H9 (cell line): ENCODE measurements around the gene DYRK1B. TPM values are rescaled to one million over a fixed set of nuclear protein-coding genes. Genes with fewer than 3 reads are reported as not detected.

ENCODE experiments used
- DNase-seq: peaks from one replicate; pipeline ENCODE4 v3.0.0-alpha.2; 2017
- H2AFZ ChIP-seq: one replicate; pipeline ENCODE4 v1.6.1; 2013; ENCODE audit warnings: mild to moderate bottlenecking, low read length, control low read depth, moderate library complexity
- H2AK5ac ChIP-seq: 2 replicates; pipeline ENCODE4 v1.6.1; 2013; ENCODE audit warnings: low read length, control low read depth, mixed read lengths; ENCODE audit not compliant: insufficient read length
- H2BK120ac ChIP-seq: one replicate; pipeline ENCODE4 v1.6.1; 2013; ENCODE audit warnings: low read depth, mild to moderate bottlenecking, low read length, control low read depth, inconsistent platforms; ENCODE audit not compliant: poor library complexity, severe bottlenecking
- H2BK12ac ChIP-seq: 2 replicates; pipeline ENCODE4 v1.6.1; 2013; ENCODE audit warnings: low read length, control low read depth, mixed read lengths, low read depth; ENCODE audit not compliant: insufficient read length
- H2BK15ac ChIP-seq: 2 replicates; pipeline ENCODE4 v1.6.1; 2013; ENCODE audit warnings: low read depth, low read length, control low read depth
- H2BK20ac ChIP-seq: one replicate; pipeline ENCODE4 v1.6.1; 2013; ENCODE audit warnings: low read depth, mild to moderate bottlenecking, low read length, control low read depth, inconsistent platforms; ENCODE audit not compliant: poor library complexity, severe bottlenecking
- H2BK5ac ChIP-seq: 2 replicates; pipeline ENCODE4 v1.6.1; 2013; ENCODE audit warnings: low read length, control low read depth, mixed read lengths; ENCODE audit not compliant: insufficient read length
- H3K14ac ChIP-seq: 2 replicates; pipeline ENCODE4 v1.6.1; 2013; ENCODE audit warnings: low read length, control low read depth; ENCODE audit not compliant: insufficient read depth
- H3K18ac ChIP-seq: 2 replicates; pipeline ENCODE4 v1.6.1; 2013; ENCODE audit warnings: low read depth, mild to moderate bottlenecking, mixed read lengths, low read length, control low read depth; ENCODE audit not compliant: insufficient read length
- H3K23ac ChIP-seq: 2 replicates; pipeline ENCODE4 v1.6.1; 2013; ENCODE audit warnings: low read length, control low read depth, mixed read lengths, low read depth; ENCODE audit not compliant: insufficient read length
- H3K23me2 ChIP-seq: 2 replicates; pipeline ENCODE4 v1.6.1; 2013; ENCODE audit warnings: low read depth, mild to moderate bottlenecking, mixed read lengths, low read length, control low read depth; ENCODE audit not compliant: insufficient read length, poor library complexity, severe bottlenecking
- H3K27ac ChIP-seq: 2 replicates; pipeline ENCODE4 v1.5.1; 2013; ENCODE audit warnings: low read length, control low read depth, mixed read lengths, low read depth; ENCODE audit not compliant: insufficient read length
- H3K27me3 ChIP-seq: 2 replicates; pipeline ENCODE4 v1.6.1; 2013; ENCODE audit warnings: low read length, control low read depth, inconsistent platforms; ENCODE audit not compliant: insufficient read depth
- H3K4ac ChIP-seq: 2 replicates; pipeline ENCODE4 v1.6.1; 2013; ENCODE audit warnings: low read depth, mild to moderate bottlenecking, control low read depth, inconsistent platforms, low read length, moderate library complexity
- H3K4me1 ChIP-seq: 2 replicates; pipeline ENCODE4 v1.6.1; 2013; ENCODE audit warnings: low read length, control low read depth, inconsistent platforms; ENCODE audit not compliant: insufficient read depth
- H3K4me2 ChIP-seq: 2 replicates; pipeline ENCODE4 v1.6.1; 2013; ENCODE audit warnings: low read length, control low read depth, mixed read lengths; ENCODE audit not compliant: insufficient read length, insufficient read depth
- H3K56ac ChIP-seq: 2 replicates; pipeline ENCODE4 v1.6.1; 2013; ENCODE audit warnings: low read depth, mild to moderate bottlenecking, mixed read lengths, low read length, control low read depth; ENCODE audit not compliant: insufficient read length
- H3K79me1 ChIP-seq: 2 replicates; pipeline ENCODE4 v1.6.1; 2013; ENCODE audit warnings: low read depth, mild to moderate bottlenecking, moderate library complexity, low read length, control low read depth, inconsistent platforms; ENCODE audit not compliant: insufficient read depth, poor library complexity, severe bottlenecking
- H3K79me2 ChIP-seq: 2 replicates; pipeline ENCODE4 v1.6.1; 2013; ENCODE audit warnings: low read length, control low read depth, inconsistent platforms; ENCODE audit not compliant: insufficient read depth
- H3K9ac ChIP-seq: 2 replicates; pipeline ENCODE4 v1.6.1; 2013; ENCODE audit warnings: low read length, control low read depth, mixed read lengths; ENCODE audit not compliant: insufficient read length; ENCODE audit errors: extremely low read depth
- H3K9me3 ChIP-seq: one replicate; pipeline ENCODE4 v1.6.1; 2013; ENCODE audit warnings: low read depth, low read length, inconsistent platforms; ENCODE audit not compliant: control insufficient read depth
- H3T11ph ChIP-seq: one replicate; pipeline ENCODE4 v1.6.1; 2013; ENCODE audit warnings: mild to moderate bottlenecking, low read length, control low read depth, inconsistent platforms
- H4K20me1 ChIP-seq: one replicate; pipeline ENCODE4 v1.6.1; 2013; ENCODE audit not compliant: control insufficient read depth, insufficient read length, insufficient read depth
- H4K5ac ChIP-seq: 2 replicates; pipeline ENCODE4 v1.6.1; 2013; ENCODE audit warnings: low read depth, mild to moderate bottlenecking, mixed read lengths, low read length, control low read depth; ENCODE audit not compliant: insufficient read length
- H4K8ac ChIP-seq: replicated peaks from 2 replicates; pipeline ENCODE4 v1.6.1; 2013; ENCODE audit warnings: low read length, control low read depth, mixed read lengths, low read depth; ENCODE audit not compliant: insufficient read length
- H4K91ac ChIP-seq: 2 replicates; pipeline ENCODE4 v1.6.1; 2013; ENCODE audit warnings: low read depth, mild to moderate bottlenecking, moderate library complexity, mixed read lengths, low read length, control low read depth; ENCODE audit not compliant: insufficient read length
- H3K27ac Mint-ChIP-seq, 3 experiments: 2 replicates in 2 of 3; 3 replicates in 1 of 3; pipeline ENCODE4 v1.8.0; 2020 to 2021; ENCODE audit warnings: mixed read lengths in 3 of 3, mild to moderate bottlenecking in 1 of 3, moderate library complexity in 1 of 3
- H3K27me3 Mint-ChIP-seq: 2 replicates; pipeline ENCODE4 v1.8.0; 2021; ENCODE audit warnings: low read depth, mild to moderate bottlenecking, moderate library complexity, mixed read lengths
- H3K36me3 Mint-ChIP-seq, 3 experiments: 2 replicates in 2 of 3; 3 replicates in 1 of 3; pipeline ENCODE4 v1.8.0; 2020 to 2021; ENCODE audit warnings: low read depth in 3 of 3, mixed read lengths in 3 of 3; ENCODE audit not compliant: insufficient read depth in 1 of 3
- H3K4me1 Mint-ChIP-seq, 2 experiments: 2 replicates each; pipeline ENCODE4 v1.8.0; 2020; ENCODE audit warnings: mixed read lengths in 2 of 2
- H3K4me3 Mint-ChIP-seq, 2 experiments: 2 replicates in 1 of 2; 3 replicates in 1 of 2; pipeline ENCODE4 v1.8.0; 2020 to 2021; ENCODE audit warnings: mild to moderate bottlenecking in 2 of 2, mixed read lengths in 2 of 2, moderate library complexity in 1 of 2
- H3K9me3 Mint-ChIP-seq, 2 experiments: 2 replicates in 1 of 2; 3 replicates in 1 of 2; pipeline ENCODE4 v1.8.0; 2020; ENCODE audit warnings: mild to moderate bottlenecking in 2 of 2, mixed read lengths in 2 of 2, moderate library complexity in 1 of 2
- WGBS: extraction: QIAGEN DNeasy Blood & Tissue Kit; methylation state at CpG from one replicate; pipeline ENCODE4 v1.1.7; 2013; ENCODE audit warnings: missing lambda C conversion rate, low lambda C conversion rate, mixed read lengths; ENCODE audit not compliant: insufficient read length; ENCODE audit errors: extremely low coverage; 5-methylcytosine and 5-hydroxymethylcytosine counted together
- total RNA-seq: library from RNA; stranded (reverse); gene quantifications from 2 replicates; pipeline ENCODE4 v1.2.1, GENCODE V29; 2021
- TF ChIP-seq, protein P1 (sequence below): fragments of 200-600 bp; sonication (generic); conservative IDR thresholded peaks from 3 replicates; pipeline ENCODE4 v1.8.0; 2021; ENCODE audit warnings: antibody characterized with exemption, mild to moderate bottlenecking

Gene DYRK1B
- total RNA-seq, 1 experiment from 2014 or later: 14.3 TPM

DNA sequence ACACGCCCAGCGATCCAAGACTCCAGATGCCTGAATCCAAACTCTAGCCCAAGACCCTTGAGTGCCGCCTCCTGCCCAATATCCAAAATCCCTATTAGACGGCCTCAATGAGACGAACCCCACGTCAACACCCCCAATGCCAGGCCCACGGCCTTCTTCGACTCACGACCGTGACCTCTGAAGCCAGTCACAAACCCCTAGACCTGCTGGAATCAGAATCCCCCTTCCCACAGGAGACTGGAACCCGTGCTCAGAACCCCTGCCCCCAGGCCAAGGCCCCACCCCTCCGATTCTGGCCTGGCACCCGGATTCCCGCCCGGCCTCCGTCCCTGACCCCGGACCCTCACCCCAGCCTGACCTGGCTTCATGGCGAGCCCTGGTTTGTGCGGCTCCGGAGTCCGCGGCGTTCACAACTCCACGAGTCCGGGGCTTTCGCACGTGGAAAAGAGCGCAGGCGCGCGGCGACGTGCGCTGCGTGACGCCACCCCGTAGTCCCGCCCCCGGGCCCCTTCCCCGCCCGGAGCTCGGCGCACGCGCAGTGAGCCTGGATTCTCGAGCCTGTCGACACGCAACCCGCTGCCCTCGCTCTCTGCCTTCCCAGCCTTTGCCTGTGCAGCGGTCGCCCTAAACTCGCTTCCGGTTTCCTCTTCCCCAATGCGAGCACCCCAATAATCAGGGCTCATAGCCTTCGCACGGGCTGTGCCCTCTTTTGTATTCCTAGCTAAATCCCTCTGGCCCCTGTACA, 12.1 kb upstream of the DYRK1B start, which contains the start of gene FBL:
Gene FBL (minus strand): TSS at position 447 of the 745 bp plus-strand sequence. CDS start 79 bp downstream, at position 368.
- TF ChIP-seq, protein P1, sequence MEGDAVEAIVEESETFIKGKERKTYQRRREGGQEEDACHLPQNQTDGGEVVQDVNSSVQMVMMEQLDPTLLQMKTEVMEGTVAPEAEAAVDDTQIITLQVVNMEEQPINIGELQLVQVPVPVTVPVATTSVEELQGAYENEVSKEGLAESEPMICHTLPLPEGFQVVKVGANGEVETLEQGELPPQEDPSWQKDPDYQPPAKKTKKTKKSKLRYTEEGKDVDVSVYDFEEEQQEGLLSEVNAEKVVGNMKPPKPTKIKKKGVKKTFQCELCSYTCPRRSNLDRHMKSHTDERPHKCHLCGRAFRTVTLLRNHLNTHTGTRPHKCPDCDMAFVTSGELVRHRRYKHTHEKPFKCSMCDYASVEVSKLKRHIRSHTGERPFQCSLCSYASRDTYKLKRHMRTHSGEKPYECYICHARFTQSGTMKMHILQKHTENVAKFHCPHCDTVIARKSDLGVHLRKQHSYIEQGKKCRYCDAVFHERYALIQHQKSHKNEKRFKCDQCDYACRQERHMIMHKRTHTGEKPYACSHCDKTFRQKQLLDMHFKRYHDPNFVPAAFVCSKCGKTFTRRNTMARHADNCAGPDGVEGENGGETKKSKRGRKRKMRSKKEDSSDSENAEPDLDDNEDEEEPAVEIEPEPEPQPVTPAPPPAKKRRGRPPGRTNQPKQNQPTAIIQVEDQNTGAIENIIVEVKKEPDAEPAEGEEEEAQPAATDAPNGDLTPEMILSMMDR: no peak

More for the DNA sequence above, 12.1 kb upstream of the DYRK1B start, which contains the start of gene FBL:
- Histone ChIP-seq H3K23me2 (peaks cover 14% of the 10 kb centered on the region), H2BK15ac (no peak within 1 kb of the TSS), H3T11ph (no peak within 1 kb of the TSS), H2BK20ac (no peak within 1 kb of the TSS), H4K8ac (no peak within 1 kb of the TSS), H4K91ac (no peak within 1 kb of the TSS), H2BK12ac (no peak within 1 kb of the TSS), H4K5ac (no peak within 1 kb of the TSS), H3K79me1 (peaks cover 4% of the 10 kb centered on the region), H2AK5ac (no peak within 1 kb of the TSS), H3K4me1 (peaks cover 7% of the 10 kb centered on the region), H2BK5ac (peak within 1 kb of the TSS; percentile 36), H3K27me3 (no peaks in the 10 kb centered on the region), H3K18ac (peak within 1 kb of the TSS; percentile 85), H3K79me2 (peaks cover 42% of the 10 kb centered on the region), H4K20me1 (no peaks in the 10 kb centered on the region), H2AFZ (no peak within 1 kb of the TSS), H3K4me2 (peak within 1 kb of the TSS; percentile 82), H3K9ac (peak within 1 kb of the TSS; percentile 81), H3K56ac (no peak within 1 kb of the TSS), H3K9me3 (no peaks in the 10 kb centered on the region), H2BK120ac (no peak within 1 kb of the TSS), H3K4ac (no peak within 1 kb of the TSS), H3K27ac (no peak within 1 kb of the TSS), H3K14ac (peak within 1 kb of the TSS; percentile 82), H3K23ac (no peak within 1 kb of the TSS)
- WGBS: no CpG with 5 or more reads among the region's 57 CpGs
- Mint-ChIP-seq H3K27ac (peak within 1 kb of the TSS; percentile 97 to 98 (median 98)), H3K9me3 (no peaks in the 10 kb centered on the region), H3K4me1 (peaks cover 47 to 49% of the 10 kb centered on the region in 2 experiments), H3K27me3 (peaks cover 5% of the 10 kb centered on the region; the same call in 1 of the 2 replicates), H3K36me3 (peaks cover 0 to 9% (median 8%) of the 10 kb centered on the region in 3 experiments; a peak in 4 of 7 replicates), H3K4me3 (peak within 1 kb of the TSS; percentile 98 to 99)
- peak; percentile 89 for DNase-seq
